HG03097 (cell line): ENCODE results near the gene SNX2.
A peak's percentile ranks its signal among the peaks of the same experiment; 100 is the strongest.
"Not testable (repeated sequence)": the region's sequence is repeated elsewhere in the genome, so short reads cannot be mapped to it uniquely, and the experiment has no call there.

ENCODE experiments used
- ATAC-seq: cut with Tn5 transposase; IDR thresholded peaks from one replicate; pipeline ENCODE4 v1.9.1; 2021; ENCODE audit not compliant: unreplicated experiment, low FRiP score

SNX2 gene

DNA sequence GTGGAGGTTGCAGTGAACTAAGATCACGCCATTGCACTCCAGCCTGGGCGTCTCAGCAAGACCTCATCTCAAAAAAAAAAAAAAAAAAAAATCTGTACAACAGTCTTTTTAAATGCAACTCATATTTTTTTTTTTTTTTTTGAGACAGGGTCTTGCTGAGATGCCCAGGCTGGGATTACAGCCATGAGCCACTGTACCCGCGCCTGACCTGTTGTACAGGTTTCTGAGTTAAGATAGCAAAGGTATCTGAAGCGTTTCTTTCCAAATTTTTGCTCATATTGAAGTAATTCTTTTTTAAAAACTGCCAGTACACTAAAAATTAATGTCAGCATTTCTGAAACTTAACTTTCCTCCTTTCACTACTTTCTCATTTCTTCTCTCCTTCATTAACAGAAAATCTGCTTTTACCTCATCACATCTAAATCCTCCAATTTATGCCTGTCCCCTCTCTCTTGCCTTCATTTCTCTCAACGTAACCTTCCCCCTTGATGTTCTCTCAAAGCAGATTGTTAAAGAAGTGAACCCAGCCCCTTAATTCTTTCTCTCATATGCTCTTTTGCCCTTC is 67.2 kb downstream of the SNX2 start:
- no peak for ATAC-seq

DNA sequence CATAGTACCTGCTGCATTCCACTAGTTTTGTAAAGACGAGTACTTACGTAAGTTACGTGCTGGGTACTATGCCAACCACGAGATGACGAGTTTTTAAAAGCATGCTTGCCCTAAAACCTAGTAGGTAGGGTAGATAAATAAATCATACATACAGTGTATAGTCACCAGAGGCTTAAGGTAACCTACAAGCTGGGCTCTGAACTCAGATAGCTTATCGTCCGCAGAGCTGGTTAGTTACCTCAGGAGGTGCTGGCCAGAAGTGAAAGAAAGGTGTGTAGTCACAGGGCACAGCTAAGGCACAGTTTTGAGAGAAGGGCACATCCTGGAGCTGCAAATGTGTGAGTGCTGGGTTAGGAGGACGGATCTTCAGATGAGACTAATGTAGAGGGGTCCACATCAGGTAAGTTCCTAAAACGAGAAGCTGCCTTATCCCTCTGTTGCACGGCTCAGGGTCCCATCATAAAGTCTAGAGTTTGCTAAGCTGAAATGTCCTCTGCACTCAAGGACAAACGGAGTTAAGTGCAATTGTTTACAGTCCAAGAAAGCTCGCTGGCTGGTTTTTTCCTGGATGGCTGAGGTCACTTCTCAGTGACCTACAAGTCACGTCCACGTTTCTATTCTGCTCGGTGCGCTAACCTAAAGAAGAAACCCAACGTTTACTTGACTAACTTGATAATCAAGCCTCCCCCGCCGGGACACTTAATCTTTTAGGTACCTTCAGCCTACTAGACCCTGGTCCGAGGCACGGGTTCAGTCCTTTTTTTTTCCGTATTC is 69.4 kb downstream of the SNX2 start:
- ATAC-seq, result no peak

DNA sequence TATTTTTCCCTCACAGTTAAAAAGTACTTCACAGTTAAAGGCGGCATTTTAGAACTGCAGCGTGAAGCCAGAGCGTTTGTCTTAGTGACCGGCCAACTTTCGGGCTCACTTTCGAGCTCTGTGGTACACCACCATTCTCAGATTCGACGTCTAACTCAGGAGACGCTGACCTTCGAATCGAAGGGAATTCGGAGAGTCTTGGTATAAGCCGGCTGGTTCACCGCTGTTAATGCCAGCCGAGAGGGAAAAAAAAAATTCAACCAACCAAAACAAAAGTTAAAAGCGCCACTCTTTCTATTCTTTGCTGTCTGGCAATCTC is 70.0 kb downstream of the SNX2 start:
- ATAC-seq, result peak; percentile 35

DNA sequence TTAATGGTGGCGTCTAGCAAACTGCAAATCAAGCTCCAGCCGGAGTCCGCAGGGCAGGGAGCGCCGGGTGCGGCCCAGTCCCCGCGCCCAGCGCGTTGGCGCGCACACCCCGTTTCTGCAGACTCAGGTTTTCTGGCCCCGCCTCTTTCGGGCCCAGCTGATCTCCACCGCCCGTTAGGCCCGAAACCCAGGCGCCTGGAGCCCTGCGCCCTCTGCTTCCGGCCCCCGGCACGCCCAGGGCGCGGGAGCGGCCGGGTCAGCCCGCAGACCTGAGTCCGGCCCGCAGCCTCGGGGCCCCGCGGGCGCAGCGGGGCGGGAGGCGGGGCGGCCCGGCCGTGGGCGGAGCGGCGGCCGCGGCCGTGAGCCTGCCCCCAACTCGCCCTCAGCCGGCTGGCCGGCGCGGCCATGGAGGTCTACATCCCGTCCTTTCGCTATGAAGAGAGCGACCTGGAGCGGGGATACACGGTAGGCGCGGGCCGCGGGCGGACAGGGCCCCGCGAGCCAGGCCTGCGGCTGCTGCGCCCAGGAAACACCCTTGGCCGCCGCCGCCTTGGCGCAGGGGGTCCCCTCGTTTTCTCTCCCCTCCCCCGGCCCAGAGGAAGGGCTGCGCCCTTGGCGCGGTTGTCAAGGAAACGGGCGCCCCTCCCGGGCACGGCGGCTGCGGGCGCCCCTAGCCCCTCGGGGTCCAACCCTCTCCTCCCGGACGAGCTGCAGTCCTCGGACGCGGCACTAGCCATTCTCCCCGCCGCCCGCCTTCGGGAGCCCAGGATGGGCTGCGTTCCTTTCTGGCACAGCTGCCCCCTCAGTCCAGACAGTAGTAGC is 70.6 kb downstream of the SNX2 start, which contains the start of gene SNX24:
SNX24 (plus strand) TSS at position 385 of the 822 bp plus-strand sequence; CDS start at position 406, 21 bp downstream.
- peak; percentile 81 for ATAC-seq

DNA sequence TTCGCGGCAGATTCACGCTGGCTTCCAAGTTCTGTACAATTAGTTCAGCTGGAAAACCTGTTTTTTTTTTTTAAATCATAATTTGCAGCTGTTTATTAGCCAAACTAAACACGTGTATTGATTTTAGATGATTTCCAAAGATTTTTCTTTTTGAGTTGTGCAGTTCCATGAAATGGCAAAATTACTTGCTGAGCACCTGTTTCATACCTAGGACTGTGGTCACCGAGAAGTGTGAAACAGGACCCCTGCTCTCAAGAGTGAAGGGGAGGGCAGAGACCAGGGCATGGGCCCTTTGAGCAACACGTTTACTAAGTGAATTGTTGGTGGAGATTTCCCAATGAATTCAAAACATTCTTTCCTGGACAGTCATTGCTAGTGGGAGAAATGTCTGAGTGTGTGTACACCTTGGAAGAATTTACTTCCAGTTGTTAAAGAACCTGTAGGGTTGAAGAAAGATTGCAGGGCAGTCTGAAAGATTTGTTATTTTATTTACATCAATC is 71.2 kb downstream of the SNX2 start:
- no peak for ATAC-seq

DNA sequence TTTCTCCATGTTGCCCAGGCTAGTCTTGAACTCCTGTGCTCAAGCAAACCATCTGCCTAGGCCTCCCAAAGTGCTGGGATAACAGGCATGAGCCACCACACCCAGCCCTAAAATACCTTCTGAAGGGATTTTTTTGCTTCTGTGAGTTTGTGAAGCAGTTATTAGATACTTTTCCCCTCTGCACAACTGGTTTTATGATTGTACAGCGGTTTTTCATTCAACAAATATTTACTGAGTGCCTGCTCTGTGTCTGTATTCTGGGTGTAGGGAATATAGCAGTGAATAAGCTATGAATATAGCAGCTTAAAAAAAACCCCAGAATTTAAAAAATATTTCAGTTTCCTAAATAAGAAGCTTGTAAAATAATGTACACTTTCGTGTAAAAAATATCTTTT is 72.8 kb downstream of the SNX2 start:
- ATAC-seq, result no peak

DNA sequence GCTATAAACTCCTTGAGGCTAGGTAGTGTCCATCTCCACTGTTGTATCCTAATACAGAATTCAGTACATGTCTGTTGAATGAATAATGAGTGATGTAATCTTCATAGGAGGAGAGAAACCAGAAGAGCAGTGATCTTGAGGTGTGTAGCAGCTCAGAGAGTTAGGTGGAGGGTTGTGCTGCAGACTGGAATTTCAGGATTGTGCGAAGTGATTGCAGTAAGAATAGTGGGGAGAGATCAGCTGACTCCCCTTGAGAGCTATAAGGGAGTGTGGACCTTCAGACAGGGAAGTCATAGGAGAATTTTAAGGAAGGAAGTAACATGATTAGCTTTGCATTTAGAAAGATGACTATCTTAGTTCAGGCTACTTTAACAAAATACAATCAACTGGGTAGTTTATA is 74.9 kb downstream of the SNX2 start:
- ATAC-seq, result no peak

DNA sequence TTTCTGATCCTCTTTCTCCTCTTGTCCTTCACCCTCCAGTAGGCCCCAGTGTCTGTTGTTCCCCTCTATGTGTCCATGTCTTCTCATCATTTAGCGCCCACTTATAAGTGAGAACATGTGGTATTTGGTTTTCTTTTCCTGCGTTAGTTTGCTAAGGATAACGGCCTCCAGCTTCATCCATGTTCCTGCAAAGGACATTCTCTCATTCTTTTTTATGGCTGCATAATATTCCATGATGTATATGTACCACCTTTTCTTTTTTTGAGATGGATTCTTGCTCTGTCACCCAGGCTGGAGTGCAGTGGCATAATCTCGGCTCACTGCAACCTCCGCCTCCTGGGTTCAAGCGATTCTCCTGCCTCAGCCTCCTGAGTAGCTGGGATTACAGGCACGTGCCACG is 82.7 kb downstream of the SNX2 start:
- not testable (repeated sequence) for ATAC-seq

DNA sequence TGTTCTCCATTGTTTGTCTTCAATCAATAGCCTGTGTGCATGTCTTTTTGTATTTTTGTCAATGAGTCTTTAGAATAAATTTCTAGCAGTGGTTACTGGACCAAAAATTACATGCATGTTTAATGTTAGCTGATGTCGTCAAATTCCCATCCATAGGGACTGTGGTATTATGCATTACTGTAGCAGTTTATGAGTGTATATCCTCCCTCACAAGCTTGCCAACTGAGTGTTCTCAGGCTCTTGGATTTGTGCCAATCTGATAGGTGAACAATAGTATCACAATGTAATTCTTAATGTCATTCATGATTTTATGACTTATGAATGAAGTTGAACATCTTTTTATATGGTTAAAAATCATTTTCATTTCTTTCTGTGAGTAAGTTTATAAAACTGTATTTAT is 83.6 kb downstream of the SNX2 start:
- ATAC-seq, result no peak

DNA sequence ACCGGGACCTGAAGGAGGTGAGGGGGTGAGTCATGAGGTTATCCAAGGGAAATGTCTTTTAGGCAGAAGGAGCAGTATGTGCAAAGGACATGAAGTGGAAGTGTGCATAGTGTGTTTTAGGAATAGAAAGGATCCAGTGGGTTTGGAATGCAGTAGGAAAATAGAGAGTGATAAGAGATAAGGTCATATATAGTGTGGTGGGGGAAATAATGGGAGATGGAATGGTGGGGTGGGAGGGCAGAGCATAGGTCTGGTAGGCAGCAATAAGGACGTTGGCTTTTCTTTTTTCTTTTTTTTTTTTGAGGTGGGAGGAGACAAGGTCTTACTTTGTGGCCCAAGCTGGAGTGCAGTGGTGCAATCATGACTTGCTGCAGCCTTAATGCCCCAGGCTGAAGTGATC is 88.4 kb downstream of the SNX2 start:
- ATAC-seq, result no peak

DNA sequence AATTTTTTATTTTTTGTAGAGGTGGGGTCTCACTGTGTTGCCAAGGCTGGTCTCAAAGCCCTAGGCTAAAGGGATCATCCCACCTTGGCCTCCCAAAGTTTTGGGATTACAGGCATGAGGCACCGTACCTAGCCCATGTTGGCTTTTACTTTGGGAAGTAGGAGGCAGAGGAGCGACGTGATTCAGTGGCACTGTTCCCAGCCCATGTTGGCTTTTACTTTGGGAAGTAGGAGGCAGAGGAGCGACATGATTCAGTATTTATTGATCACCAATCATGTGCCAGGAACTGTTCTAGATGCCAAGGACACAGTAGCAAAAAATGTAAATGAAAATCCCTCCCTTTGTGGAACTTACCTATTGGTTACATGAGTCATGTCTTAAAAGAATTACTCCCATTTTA is 88.8 kb downstream of the SNX2 start:
- ATAC-seq, result no peak

DNA sequence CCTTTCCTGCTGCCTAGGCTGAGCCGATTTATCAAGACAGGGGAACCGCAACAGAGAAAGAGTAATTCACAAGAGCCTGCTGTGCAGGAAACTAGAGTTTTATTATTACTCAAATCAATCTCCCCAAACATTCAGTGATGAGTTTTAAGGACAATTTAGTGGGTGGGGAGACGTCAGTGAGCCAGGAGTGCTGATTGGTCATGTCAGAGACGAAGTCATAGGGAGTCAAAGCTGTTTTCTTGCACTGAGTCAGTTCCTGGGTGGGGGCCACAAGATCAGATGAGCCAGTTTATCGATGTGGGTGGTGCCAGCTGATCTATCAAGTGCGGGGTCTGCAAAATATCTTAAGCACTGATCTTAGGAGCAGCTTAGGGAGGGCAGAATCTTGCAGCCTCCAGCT is 89.5 kb downstream of the SNX2 start:
- no peak for ATAC-seq

DNA sequence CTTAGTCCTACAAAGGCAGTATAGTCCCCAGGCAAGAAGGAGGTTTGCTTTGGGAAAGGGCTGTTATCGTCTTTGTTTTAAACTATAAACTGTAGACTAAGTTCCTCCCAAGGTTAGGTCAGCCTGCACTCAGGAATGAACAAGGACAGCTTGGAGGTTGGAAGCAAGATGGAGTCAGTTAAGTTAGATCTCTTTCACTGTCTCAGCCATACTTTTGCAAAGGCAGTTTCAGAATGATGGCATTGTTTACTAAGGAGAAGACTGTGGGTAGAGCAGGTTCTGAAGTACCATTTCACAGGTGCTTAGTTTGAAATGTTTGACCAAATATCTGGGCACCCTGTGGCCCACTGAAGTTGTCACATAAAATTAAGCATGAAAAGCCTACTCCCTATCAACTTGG is 90.0 kb downstream of the SNX2 start:
- ATAC-seq, result no peak

DNA sequence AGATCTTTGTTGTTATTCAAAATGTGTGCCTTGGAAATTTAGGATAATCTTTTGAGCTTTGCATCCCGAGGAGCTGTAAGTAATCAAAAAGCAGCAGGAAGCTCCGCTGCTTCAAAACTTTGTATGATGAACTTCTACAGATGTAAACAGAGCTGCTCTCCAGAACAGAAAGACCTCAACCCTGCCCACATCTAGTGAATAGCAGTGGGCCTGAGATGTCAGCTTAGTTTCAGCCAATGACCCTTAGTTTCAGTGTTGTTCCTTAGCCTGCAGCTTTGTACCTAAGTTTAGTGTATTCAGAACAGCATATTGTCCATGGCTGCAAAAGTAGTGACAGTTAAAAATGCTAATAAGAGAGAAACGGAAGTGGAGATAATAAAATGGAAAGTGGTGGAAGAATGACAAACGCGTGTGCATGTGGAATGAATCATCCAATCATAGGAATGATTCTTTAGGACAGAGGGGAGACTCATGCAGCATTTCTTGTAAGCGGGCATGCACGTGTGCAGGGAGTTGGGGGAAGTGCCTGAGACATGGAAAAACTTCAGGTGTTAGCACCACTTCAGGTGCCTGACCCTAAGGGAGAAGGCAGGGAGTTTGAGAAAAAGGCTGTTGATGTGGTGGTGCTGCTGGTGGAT is 95.5 kb downstream of the SNX2 start:
- no peak for ATAC-seq

DNA sequence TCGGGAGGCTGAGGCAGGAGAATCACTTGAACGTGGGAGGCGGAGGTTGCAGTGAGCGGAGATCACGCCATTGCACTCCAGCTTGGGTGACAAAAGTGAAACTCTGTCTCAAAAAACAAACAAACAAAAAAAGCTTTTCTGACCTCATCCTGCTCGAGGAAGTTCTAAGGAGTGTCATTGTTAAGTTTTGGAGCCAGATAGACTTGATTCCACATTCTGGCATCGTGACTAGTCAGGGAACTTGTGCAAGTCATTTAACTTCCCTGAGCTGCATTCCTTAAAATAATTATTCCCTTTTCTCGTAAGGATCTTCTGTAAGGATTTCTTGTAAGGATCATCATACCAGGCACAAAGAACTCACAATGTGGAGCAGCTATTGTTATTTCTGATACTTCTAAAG is 96.8 kb downstream of the SNX2 start:
- ATAC-seq, result no peak

DNA sequence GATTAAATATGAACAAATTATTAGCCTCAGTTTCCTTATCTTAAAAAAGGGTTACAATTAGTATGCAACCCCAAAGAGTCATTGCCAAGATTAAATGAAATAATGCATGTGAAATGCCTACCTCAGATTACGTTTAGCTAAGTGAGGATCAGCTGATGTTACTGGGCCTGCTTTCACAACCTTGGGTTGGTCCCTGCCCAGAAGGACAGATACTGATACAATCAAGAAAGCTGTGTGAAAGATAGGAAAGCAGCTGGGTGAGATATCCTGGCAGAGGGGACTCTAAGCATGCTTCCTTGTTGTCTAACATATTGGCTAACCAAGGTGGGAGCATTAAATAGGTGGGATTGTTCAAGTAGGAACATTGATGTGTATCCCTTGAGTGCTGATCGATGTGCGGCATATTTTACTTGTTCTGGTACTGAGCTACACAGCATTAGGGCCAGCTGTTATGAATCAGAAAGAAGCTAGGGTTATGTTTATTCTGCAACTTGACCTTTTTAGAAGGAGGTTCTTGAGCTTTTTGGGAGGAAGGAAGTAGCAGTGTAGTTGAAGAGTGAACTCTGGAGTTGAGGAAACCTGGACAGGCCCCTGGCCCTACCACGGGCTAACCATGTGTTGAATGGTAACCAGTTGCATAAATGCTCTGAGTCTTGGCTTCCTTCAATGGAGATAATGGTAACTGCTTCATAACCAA is 99.4 kb downstream of the SNX2 start:
- no peak for ATAC-seq

DNA sequence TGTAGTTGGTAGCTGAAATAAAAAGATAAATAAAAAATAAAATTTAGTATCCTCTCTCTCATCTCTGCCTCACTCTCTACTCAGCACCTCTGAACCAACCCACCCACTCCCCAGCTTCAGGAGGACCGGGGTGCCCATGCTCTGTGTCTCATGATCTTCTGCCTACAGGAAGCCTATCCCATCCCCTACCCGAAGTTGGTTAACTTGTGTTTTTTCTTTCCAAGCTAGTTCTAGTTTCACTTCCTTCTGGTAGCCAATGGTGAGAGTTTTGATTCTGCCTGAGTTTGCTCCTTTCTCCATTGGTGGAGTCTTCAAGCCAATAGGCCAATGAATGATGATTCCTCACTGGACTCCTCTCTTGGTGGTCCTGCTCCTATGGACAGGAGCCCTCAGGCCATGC is 102.6 kb downstream of the SNX2 start:
- peak; percentile 40 for ATAC-seq

DNA sequence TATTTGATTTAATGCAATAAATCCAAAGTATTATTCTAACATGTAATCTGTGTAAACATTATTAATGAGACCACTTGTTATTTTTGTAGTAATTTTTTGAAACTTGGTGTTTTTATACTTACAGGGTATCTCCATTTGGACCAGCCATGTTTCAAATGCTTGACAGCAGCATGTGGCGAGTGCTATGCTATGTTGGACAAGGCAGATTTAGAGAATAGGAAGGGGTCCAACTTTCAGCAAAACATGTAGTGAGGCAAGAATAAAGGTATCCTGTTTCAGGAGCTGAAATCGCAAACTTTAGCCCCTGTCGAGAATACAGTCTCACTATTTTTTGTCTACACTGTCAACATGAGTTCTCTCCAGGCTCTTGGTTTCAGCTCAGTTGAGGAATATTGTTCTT is 104.2 kb downstream of the SNX2 start:
- ATAC-seq, result no peak
